Measurements from ENCODE around the gene GPR153. TPM values are rescaled to one million over a fixed set of nuclear protein-coding genes. Genes with fewer than 3 reads are reported as not detected.

Gene GPR153
- polyA plus RNA-seq, 1 donor from 2014 or later, result 26.9 TPM

DNA sequence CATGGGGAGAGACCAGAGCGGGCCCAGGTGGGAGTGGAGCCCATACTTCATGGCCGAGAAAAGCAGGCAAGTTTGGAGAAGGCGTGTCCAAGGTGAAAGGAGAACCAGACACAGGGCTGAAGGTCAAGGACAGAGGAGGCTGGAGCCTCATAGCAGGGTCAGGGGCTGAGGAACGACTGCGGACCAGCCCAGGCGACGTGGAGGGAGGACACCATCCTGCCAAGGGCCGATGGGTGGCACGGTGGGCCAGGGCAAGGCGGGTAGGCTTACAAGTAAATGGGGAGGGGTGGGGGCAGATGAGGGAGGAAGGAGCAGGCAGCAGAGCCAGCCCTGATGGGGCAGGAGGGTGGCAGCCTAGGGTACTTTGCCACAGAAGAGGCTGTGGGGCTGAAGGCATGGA lies 18.2 kb upstream of the GPR153 start:
- Histone ChIP-seq H3K79me2 (replicated peaks; ENCODE audit: insufficient read depth, low read length) (no peaks in the 10 kb centered on the region), H3K4me2 (ENCODE audit: low read length) (no peak overlapping the region), H3K27me3 (ENCODE audit: insufficient read depth, low read depth, low read length) (no peaks in the 10 kb centered on the region), H3K9me2 (ENCODE audit: insufficient read depth, low read length) (no peaks in the 10 kb centered on the region), H4K20me1 (ENCODE audit: insufficient read depth) (no peaks in the 10 kb centered on the region), H3F3A (ENCODE audit: insufficient read depth, low read length, poor library complexity, severe bottlenecking) (no peaks in the 10 kb centered on the region), H3K27ac (ENCODE audit: low read length) (no peak overlapping the region), H3K9ac (ENCODE audit: low read length) (no peak overlapping the region), H3K9me3 (ENCODE audit: low read length) (no peaks in the 10 kb centered on the region), H2AFZ (ENCODE audit: low read depth, low read length) (no peak overlapping the region), H3K4me3 (ENCODE audit: low read length) (no peak overlapping the region), H3K36me3 (ENCODE audit: insufficient read depth, low read length) (no peaks in the 10 kb centered on the region)
- no peak for TF ChIP-seq MXI1 (conservative IDR thresholded peaks at IDR 0.05; ENCODE audit: poor library complexity, severe bottlenecking)
- TF ChIP-seq, protein P1, sequence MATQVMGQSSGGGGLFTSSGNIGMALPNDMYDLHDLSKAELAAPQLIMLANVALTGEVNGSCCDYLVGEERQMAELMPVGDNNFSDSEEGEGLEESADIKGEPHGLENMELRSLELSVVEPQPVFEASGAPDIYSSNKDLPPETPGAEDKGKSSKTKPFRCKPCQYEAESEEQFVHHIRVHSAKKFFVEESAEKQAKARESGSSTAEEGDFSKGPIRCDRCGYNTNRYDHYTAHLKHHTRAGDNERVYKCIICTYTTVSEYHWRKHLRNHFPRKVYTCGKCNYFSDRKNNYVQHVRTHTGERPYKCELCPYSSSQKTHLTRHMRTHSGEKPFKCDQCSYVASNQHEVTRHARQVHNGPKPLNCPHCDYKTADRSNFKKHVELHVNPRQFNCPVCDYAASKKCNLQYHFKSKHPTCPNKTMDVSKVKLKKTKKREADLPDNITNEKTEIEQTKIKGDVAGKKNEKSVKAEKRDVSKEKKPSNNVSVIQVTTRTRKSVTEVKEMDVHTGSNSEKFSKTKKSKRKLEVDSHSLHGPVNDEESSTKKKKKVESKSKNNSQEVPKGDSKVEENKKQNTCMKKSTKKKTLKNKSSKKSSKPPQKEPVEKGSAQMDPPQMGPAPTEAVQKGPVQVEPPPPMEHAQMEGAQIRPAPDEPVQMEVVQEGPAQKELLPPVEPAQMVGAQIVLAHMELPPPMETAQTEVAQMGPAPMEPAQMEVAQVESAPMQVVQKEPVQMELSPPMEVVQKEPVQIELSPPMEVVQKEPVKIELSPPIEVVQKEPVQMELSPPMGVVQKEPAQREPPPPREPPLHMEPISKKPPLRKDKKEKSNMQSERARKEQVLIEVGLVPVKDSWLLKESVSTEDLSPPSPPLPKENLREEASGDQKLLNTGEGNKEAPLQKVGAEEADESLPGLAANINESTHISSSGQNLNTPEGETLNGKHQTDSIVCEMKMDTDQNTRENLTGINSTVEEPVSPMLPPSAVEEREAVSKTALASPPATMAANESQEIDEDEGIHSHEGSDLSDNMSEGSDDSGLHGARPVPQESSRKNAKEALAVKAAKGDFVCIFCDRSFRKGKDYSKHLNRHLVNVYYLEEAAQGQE (IDR thresholded peaks at IDR 0.05; ENCODE audit: borderline replicate concordance), result no peak
- no peak for TF ChIP-seq SMC3 (conservative IDR thresholded peaks at IDR 0.05; ENCODE audit: poor library complexity)
- no peak for TF ChIP-seq POLR2AphosphoS5 (IDR thresholded peaks at IDR 0.05)
- TF ChIP-seq RAD21 (conservative IDR thresholded peaks at IDR 0.05), result no peak
- TF ChIP-seq EP300 (conservative IDR thresholded peaks at IDR 0.05; ENCODE audit: poor library complexity, severe bottlenecking), result no peak
- no peak for TF ChIP-seq EZH2 (IDR thresholded peaks at IDR 0.05; ENCODE audit: borderline replicate concordance, insufficient read depth, low read length, poor library complexity, severe bottlenecking)
- no peak for TF ChIP-seq TAF1 (IDR thresholded peaks at IDR 0.05; ENCODE audit: low read depth)
- TF ChIP-seq, protein P2, sequence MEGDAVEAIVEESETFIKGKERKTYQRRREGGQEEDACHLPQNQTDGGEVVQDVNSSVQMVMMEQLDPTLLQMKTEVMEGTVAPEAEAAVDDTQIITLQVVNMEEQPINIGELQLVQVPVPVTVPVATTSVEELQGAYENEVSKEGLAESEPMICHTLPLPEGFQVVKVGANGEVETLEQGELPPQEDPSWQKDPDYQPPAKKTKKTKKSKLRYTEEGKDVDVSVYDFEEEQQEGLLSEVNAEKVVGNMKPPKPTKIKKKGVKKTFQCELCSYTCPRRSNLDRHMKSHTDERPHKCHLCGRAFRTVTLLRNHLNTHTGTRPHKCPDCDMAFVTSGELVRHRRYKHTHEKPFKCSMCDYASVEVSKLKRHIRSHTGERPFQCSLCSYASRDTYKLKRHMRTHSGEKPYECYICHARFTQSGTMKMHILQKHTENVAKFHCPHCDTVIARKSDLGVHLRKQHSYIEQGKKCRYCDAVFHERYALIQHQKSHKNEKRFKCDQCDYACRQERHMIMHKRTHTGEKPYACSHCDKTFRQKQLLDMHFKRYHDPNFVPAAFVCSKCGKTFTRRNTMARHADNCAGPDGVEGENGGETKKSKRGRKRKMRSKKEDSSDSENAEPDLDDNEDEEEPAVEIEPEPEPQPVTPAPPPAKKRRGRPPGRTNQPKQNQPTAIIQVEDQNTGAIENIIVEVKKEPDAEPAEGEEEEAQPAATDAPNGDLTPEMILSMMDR (IDR thresholded peaks at IDR 0.05; ENCODE audit: poor library complexity, severe bottlenecking), result no peak

DNA sequence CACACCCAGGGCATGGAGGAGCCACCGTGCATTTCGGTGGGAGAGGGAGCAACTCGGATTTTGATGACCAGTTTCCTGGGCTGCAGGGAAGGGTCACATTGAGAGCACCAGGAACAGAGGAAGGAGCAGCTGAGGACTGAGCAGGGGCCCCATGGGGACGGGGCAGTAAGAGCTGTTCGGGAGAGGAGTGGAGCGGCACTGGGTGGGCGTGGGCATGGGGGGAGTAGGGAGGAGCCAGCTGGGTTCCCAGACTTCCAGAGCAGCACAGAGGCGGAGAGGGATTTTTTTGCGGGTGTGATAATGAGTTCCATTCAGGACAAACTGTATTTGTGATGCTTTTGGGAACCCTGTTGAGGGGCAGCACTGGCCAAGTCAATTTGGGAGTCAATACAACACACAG lies 17.4 kb upstream of the GPR153 start:
- Histone ChIP-seq H3K9ac (ENCODE audit: low read length) (no peak overlapping the region), H4K20me1 (ENCODE audit: insufficient read depth) (no peaks in the 10 kb centered on the region), H2AFZ (ENCODE audit: low read depth, low read length) (no peak overlapping the region), H3K9me2 (ENCODE audit: insufficient read depth, low read length) (no peaks in the 10 kb centered on the region), H3K27me3 (ENCODE audit: insufficient read depth, low read depth, low read length) (no peaks in the 10 kb centered on the region), H3K36me3 (ENCODE audit: insufficient read depth, low read length) (no peaks in the 10 kb centered on the region), H3K9me3 (ENCODE audit: low read length) (no peaks in the 10 kb centered on the region), H3K79me2 (replicated peaks; ENCODE audit: insufficient read depth, low read length) (no peaks in the 10 kb centered on the region), H3F3A (ENCODE audit: insufficient read depth, low read length, poor library complexity, severe bottlenecking) (no peaks in the 10 kb centered on the region), H3K4me3 (ENCODE audit: low read length) (no peak overlapping the region), H3K27ac (ENCODE audit: low read length) (no peak overlapping the region), H3K4me2 (ENCODE audit: low read length) (no peak overlapping the region)
- TF ChIP-seq, protein P1 (IDR thresholded peaks at IDR 0.05; ENCODE audit: borderline replicate concordance), result no peak
- TF ChIP-seq EP300 (conservative IDR thresholded peaks at IDR 0.05; ENCODE audit: poor library complexity, severe bottlenecking) (no peak), TAF1 (IDR thresholded peaks at IDR 0.05; ENCODE audit: low read depth) (no peak), SMC3 (conservative IDR thresholded peaks at IDR 0.05; ENCODE audit: poor library complexity) (no peak), POLR2AphosphoS5 (IDR thresholded peaks at IDR 0.05) (no peak), MXI1 (conservative IDR thresholded peaks at IDR 0.05; ENCODE audit: poor library complexity, severe bottlenecking) (no peak), EZH2 (IDR thresholded peaks at IDR 0.05; ENCODE audit: borderline replicate concordance, insufficient read depth, low read length, poor library complexity, severe bottlenecking) (no peak), RAD21 (conservative IDR thresholded peaks at IDR 0.05) (no peak)
- TF ChIP-seq, protein P2 (IDR thresholded peaks at IDR 0.05; ENCODE audit: poor library complexity, severe bottlenecking), result no peak

Data from neural cell (in vitro differentiated cells).